H1 (cell line): ENCODE results near the gene MLANA. TPM values are rescaled to one million over a fixed set of nuclear protein-coding genes. Genes with fewer than 3 reads are reported as not detected.

Source experiments
- CTCF ChIA-PET: fragments of 300-600 bp; sonication (Branson Sonifier 250); formaldehyde crosslinking; loops from one replicate; lab custom pipeline; 2021; ENCODE audit not compliant: partially characterized antibody; lab: Charles Lee
- POLR2A ChIA-PET: fragments of 300-600 bp; sonication (Branson Sonifier 250); formaldehyde crosslinking; loops from one replicate; lab custom pipeline; 2021; ENCODE audit warnings: inconsistent platforms; ENCODE audit not compliant: partially characterized antibody; lab: Charles Lee
- DNase-seq, 2 experiments: peaks; one replicate each; pipeline versions ENCODE4 v3.0.0 to v3.0.0-alpha.2; 2010 to 2022; ENCODE audit warnings: low spot score in 2 of 2, low read depth in 1 of 2, mixed read lengths in 1 of 2
- FAIRE-seq: peaks from 2 replicates; lab custom pipeline; 2011; peaks lifted over from hg19 to GRCh38; lab: Jason Lieb, UNC
- H2AFZ ChIP-seq: 2 replicates; pipeline ENCODE4 v1.8.1; 2012; ENCODE audit warnings: low read length, inconsistent platforms
- H2AK5ac ChIP-seq: 2 replicates; pipeline ENCODE4 v1.6.1; 2013; ENCODE audit warnings: low read depth, low read length
- H2BK120ac ChIP-seq: replicated peaks from 2 replicates; pipeline ENCODE3; 2013; ENCODE audit warnings: low read depth, low read length, inconsistent platforms
- H2BK12ac ChIP-seq: 2 replicates; pipeline ENCODE4 v1.6.1; 2013; ENCODE audit warnings: low read depth, low read length
- H2BK15ac ChIP-seq: 2 replicates; pipeline ENCODE4 v1.6.1; 2013; ENCODE audit warnings: low read length
- H2BK20ac ChIP-seq: 2 replicates; pipeline ENCODE4 v1.6.1; 2013; ENCODE audit warnings: low read length
- H2BK5ac ChIP-seq: 2 replicates; pipeline ENCODE4 v1.6.1; 2013; ENCODE audit warnings: low read depth, low read length
- H3K14ac ChIP-seq: 2 replicates; pipeline ENCODE4 v1.6.1; 2013; ENCODE audit warnings: inconsistent platforms; ENCODE audit not compliant: insufficient read length
- H3K18ac ChIP-seq: 2 replicates; pipeline ENCODE4 v1.6.1; 2013; ENCODE audit warnings: low read length; ENCODE audit errors: extremely low read depth
- H3K23ac ChIP-seq: 2 replicates; pipeline ENCODE4 v1.6.1; 2013; ENCODE audit warnings: inconsistent platforms; ENCODE audit not compliant: insufficient read length
- H3K23me2 ChIP-seq: 2 replicates; pipeline ENCODE4 v1.6.1; 2013; ENCODE audit warnings: low read depth, low read length
- H3K27ac ChIP-seq: 2 replicates; pipeline ENCODE4 v1.6.1; 2011; ENCODE audit warnings: low read depth, low read length, inconsistent platforms
- H3K27me3 ChIP-seq, 4 experiments: replicated peaks in 1 of 4; 1 replicate in 1 of 4; 2 replicates in 3 of 4; pipeline versions ENCODE4 v1.6.1 to v1.8.1; 2011 to 2013; ENCODE audit warnings: low read length in 3 of 4, mild to moderate bottlenecking in 3 of 4, inconsistent platforms in 2 of 4, mixed read lengths in 2 of 4, moderate library complexity in 1 of 4; ENCODE audit not compliant: control insufficient read depth in 3 of 4, insufficient read depth in 3 of 4; ENCODE audit errors: extremely low read depth in 1 of 4
- H3K36me3 ChIP-seq, 4 experiments: 2 replicates each; pipeline versions ENCODE4 v1.6.1 to v1.8.1; 2011 to 2013; ENCODE audit warnings: mild to moderate bottlenecking in 4 of 4, low read length in 3 of 4, moderate library complexity in 2 of 4, control low read depth in 1 of 4, inconsistent platforms in 1 of 4; ENCODE audit not compliant: insufficient read depth in 4 of 4, control insufficient read depth in 2 of 4
- H3K4ac ChIP-seq: replicated peaks from 2 replicates; pipeline ENCODE3; 2013; ENCODE audit warnings: low read length, low read depth, mixed read lengths, inconsistent platforms; ENCODE audit not compliant: insufficient read length
- H3K4me1 ChIP-seq, 4 experiments: replicated peaks in 1 of 4; 1 replicate in 1 of 4; 2 replicates in 3 of 4; pipeline versions ENCODE4 v1.6.1 to v1.8.1; 2011 to 2013; ENCODE audit warnings: low read length in 3 of 4, inconsistent platforms in 2 of 4, mixed read lengths in 1 of 4; ENCODE audit not compliant: insufficient read depth in 4 of 4, control insufficient read depth in 3 of 4
- H3K4me2 ChIP-seq, 2 experiments: 2 replicates each; pipeline versions ENCODE4 v1.6.1 to v1.8.1; 2011 to 2013; ENCODE audit warnings: low read depth in 2 of 2, low read length in 2 of 2, control low read depth in 1 of 2, inconsistent platforms in 1 of 2, mild to moderate bottlenecking in 1 of 2; ENCODE audit not compliant: insufficient read depth in 1 of 2
- H3K4me3 ChIP-seq, 4 experiments: fragments of 200-600, 300-600 bp in 1 of 4; sonication (generic), shearing (Covaris generic), sonication (Bioruptor Twin) in 1 of 4; 2 replicates each; pipeline versions ENCODE4 v1.5.1 to v1.8.1; 2011 to 2016; ENCODE audit warnings: low read length in 4 of 4, low read depth in 3 of 4, control low read depth in 2 of 4, inconsistent platforms in 2 of 4, mild to moderate bottlenecking in 2 of 4, mixed read lengths in 1 of 4, moderate library complexity in 1 of 4; ENCODE audit not compliant: insufficient read depth in 2 of 4; ENCODE audit errors: extremely low read depth in 1 of 4
- H3K56ac ChIP-seq: replicated peaks from 2 replicates; pipeline ENCODE3; 2013; ENCODE audit warnings: low read depth, mild to moderate bottlenecking, mixed read lengths, low read length, inconsistent platforms; ENCODE audit not compliant: insufficient read length
- H3K79me1 ChIP-seq: 2 replicates; pipeline ENCODE4 v1.6.1; 2013; ENCODE audit warnings: low read depth, low read length, control low read depth
- H3K79me2 ChIP-seq, 2 experiments: 2 replicates each; pipeline versions ENCODE4 v1.6.1 to v1.8.1; 2012 to 2013; ENCODE audit warnings: low read length in 2 of 2, mild to moderate bottlenecking in 2 of 2, inconsistent platforms in 1 of 2; ENCODE audit not compliant: insufficient read depth in 2 of 2, control insufficient read depth in 1 of 2
- H3K9ac ChIP-seq, 4 experiments: replicated peaks in 1 of 4; 1 replicate in 1 of 4; 2 replicates in 3 of 4; pipeline versions ENCODE4 v1.6.1 to v1.8.1; 2011 to 2013; ENCODE audit warnings: low read depth in 3 of 4, low read length in 3 of 4, control low read depth in 2 of 4, mild to moderate bottlenecking in 2 of 4, moderate library complexity in 2 of 4, inconsistent platforms in 1 of 4; ENCODE audit errors: extremely low read depth in 1 of 4
- H3K9me3 ChIP-seq, 2 experiments: 2 replicates each; pipeline versions ENCODE4 v1.6.1 to v1.8.1; 2012 to 2013; ENCODE audit warnings: mild to moderate bottlenecking in 2 of 2, moderate library complexity in 2 of 2, control low read depth in 1 of 2, inconsistent platforms in 1 of 2, low read depth in 1 of 2, low read length in 1 of 2, mixed read lengths in 1 of 2; ENCODE audit not compliant: insufficient read depth in 2 of 2
- H4K20me1 ChIP-seq, 2 experiments: replicated peaks in 1 of 2; 2 replicates each; pipeline versions ENCODE3 to v1.8.1; 2011 to 2013; ENCODE audit warnings: inconsistent platforms in 2 of 2, low read length in 2 of 2, mild to moderate bottlenecking in 1 of 2; ENCODE audit not compliant: insufficient read depth in 2 of 2, control insufficient read depth in 1 of 2
- H4K5ac ChIP-seq: 2 replicates; pipeline ENCODE4 v1.6.1; 2013; ENCODE audit warnings: low read length, low read depth, mixed read lengths, inconsistent platforms; ENCODE audit not compliant: insufficient read length
- H4K8ac ChIP-seq: 2 replicates; pipeline ENCODE4 v1.8.0; 2013; ENCODE audit warnings: mild to moderate bottlenecking, moderate library complexity, low read length, inconsistent platforms; ENCODE audit not compliant: insufficient read depth; ENCODE audit errors: extremely low read depth
- H4K91ac ChIP-seq: replicated peaks from 2 replicates; pipeline ENCODE3; 2013; ENCODE audit warnings: low read length, mixed read lengths, inconsistent platforms; ENCODE audit not compliant: insufficient read length
- GABPA ChIP-seq: IDR thresholded peaks from 2 replicates; pipeline ENCODE4 v1.6.1; 2011; ENCODE audit warnings: mild to moderate bottlenecking, low read length, moderate library complexity, borderline replicate concordance; ENCODE audit not compliant: insufficient read depth
- RFX5 ChIP-seq: IDR thresholded peaks from 2 replicates; pipeline ENCODE4 v1.6.1; 2011; ENCODE audit warnings: low read depth, low read length, improper control_type of control experiment, borderline replicate concordance
- WGBS, 2 experiments: shearing (Covaris generic) in 1 of 2; methylation state at CpG; one replicate each; pipeline versions ENCODE4 v1.1.6 to v1.1.7; 2013 to 2015; ENCODE audit warnings: low lambda C conversion rate in 2 of 2, mixed read lengths in 2 of 2, inconsistent platforms in 1 of 2, low coverage in 1 of 2, missing lambda C conversion rate in 1 of 2; ENCODE audit not compliant: insufficient replicate concordance in 2 of 2, insufficient coverage in 1 of 2, insufficient read length in 1 of 2; ENCODE audit errors: extremely low coverage in 1 of 2, missing lambda C conversion rate in 1 of 2; 5-methylcytosine and 5-hydroxymethylcytosine counted together
- polyA plus RNA-seq, 7 experiments: library from polyadenylated mRNA; depleted of rRNA in 3 of 7; stranded (reverse) in 5 of 7; unstranded in 2 of 7; fragments of >200 nt in 5 of 7; fragments of 200-250 nt in 2 of 7; gene quantifications; 1 replicate in 5 of 7; 2 replicates in 1 of 7; 4 replicates in 1 of 7; pipeline versions ENCODE4 v1.2.1 to v1.2.3, GENCODE V29; 2011 to 2013; ENCODE audit warnings: missing spikeins in 2 of 7, mixed read lengths in 2 of 7
- total RNA-seq: library from RNA; stranded (reverse); fragmentation: NEBNext Ultra II Directional; extraction: Animal tissue kit (Norgen Biotek cat#: 25700); gene quantifications from 2 replicates; pipeline ENCODE4 v1.2.1, GENCODE V29; 2021
- TF ChIP-seq, protein P1 (sequence below): IDR thresholded peaks from 2 replicates; pipeline ENCODE4 v1.6.1; 2011; ENCODE audit warnings: low read length, improper control_type of control experiment

Gene MLANA
- total and polyA plus RNA-seq, 2 of the 8 experiments (the other 6 are each of a cell fraction or from before 2014, with no cell fraction given), result not detected

DNA sequence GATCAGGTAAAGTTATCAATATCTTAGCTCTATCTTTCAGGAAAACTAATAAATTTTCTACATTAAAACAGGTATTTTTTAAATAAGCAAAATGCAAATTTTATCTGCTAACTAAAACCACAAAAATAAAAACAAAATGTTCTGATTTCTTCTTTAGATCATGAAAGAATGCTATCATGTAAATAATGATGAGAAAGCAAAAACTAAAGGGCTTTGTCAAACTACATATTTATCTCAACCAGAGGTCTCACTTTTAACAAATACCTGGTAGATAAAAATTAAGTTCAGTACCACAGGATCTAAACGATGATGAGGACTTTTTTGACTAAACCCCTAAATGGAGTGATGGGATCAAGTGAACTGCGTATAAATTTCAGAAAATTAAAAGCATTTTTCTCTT is 50.5 kb downstream of the MLANA start:
- Histone ChIP-seq H3K4me1 (no peaks in the 10 kb centered on the region; a peak in 1 of 7 replicates), H4K20me1 (no peaks in the 10 kb centered on the region), H3K56ac (no peak overlapping the region), H3K36me3 (no peaks in the 10 kb centered on the region), H3K4me2 (no peak overlapping the region), H3K4me3 (no peak overlapping the region), H3K14ac (no peak overlapping the region), H4K91ac (no peak overlapping the region), H3K23ac (no peak overlapping the region), H2BK12ac (no peak overlapping the region), H3K79me2 (no peaks in the 10 kb centered on the region), H3K9ac (no peak overlapping the region), H2AFZ (no peak overlapping the region), H3K79me1 (no peaks in the 10 kb centered on the region), H3K23me2 (no peaks in the 10 kb centered on the region), H2BK5ac (no peak overlapping the region), H3K27me3 (no peaks in the 10 kb centered on the region), H4K8ac (no peak overlapping the region), H3K27ac (no peak overlapping the region), H3K9me3 (no peaks in the 10 kb centered on the region), H3K18ac (no peak overlapping the region), H2BK15ac (no peak overlapping the region), H3K4ac (no peak overlapping the region), H2BK120ac (no peak overlapping the region), H2BK20ac (no peak overlapping the region), H2AK5ac (no peak overlapping the region), H4K5ac (no peak overlapping the region)
- ChIA-PET POLR2A (no interaction called here), CTCF (no interaction called here)
- TF ChIP-seq, protein P1, sequence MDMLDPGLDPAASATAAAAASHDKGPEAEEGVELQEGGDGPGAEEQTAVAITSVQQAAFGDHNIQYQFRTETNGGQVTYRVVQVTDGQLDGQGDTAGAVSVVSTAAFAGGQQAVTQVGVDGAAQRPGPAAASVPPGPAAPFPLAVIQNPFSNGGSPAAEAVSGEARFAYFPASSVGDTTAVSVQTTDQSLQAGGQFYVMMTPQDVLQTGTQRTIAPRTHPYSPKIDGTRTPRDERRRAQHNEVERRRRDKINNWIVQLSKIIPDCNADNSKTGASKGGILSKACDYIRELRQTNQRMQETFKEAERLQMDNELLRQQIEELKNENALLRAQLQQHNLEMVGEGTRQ, result no peak
- TF ChIP-seq RFX5, result no peak
- no peak for TF ChIP-seq GABPA
- FAIRE-seq (no peak), DNase-seq (no peak)
- WGBS, 2 experiments, result 83% methylated on average over 2 of the region's 2 CpGs; no CpG with 5 or more reads in 1 of the 2 experiments
